Endothelial cell of umbilical vein (primary cell): ENCODE results near the gene OR14K1.
"Not testable (repeated sequence)": the region's sequence is repeated elsewhere in the genome, so short reads cannot be mapped to it uniquely, and the experiment has no call there.

Experiments
- EZH2 ChIP-seq: IDR thresholded peaks from 2 replicates; pipeline ENCODE4 v1.6.1; 2012; ENCODE audit warnings: borderline replicate concordance, low read depth, mild to moderate bottlenecking, moderate library complexity, low read length, inconsistent platforms; ENCODE audit not compliant: severe bottlenecking
- FOS ChIP-seq: IDR thresholded peaks from 2 replicates; pipeline ENCODE4 v1.6.1; 2011; ENCODE audit warnings: mild to moderate bottlenecking, low read length, moderate library complexity, borderline replicate concordance; ENCODE audit not compliant: insufficient read depth
- JUN ChIP-seq: IDR thresholded peaks from 2 replicates; pipeline ENCODE4 v1.6.1; 2011; ENCODE audit warnings: borderline replicate concordance, low read depth; ENCODE audit not compliant: insufficient read length, insufficient read depth
- MYC ChIP-seq: IDR thresholded peaks from one replicate; pipeline ENCODE4 v1.6.1; 2011; ENCODE audit warnings: mild to moderate bottlenecking, low read depth, low read length
- POLR2A ChIP-seq: IDR thresholded peaks from 2 replicates; pipeline ENCODE4 v1.6.1; 2012; ENCODE audit warnings: low read depth, mild to moderate bottlenecking, control low read depth, low read length
- POLR2AphosphoS5 ChIP-seq: IDR thresholded peaks from 2 replicates; pipeline ENCODE4 v1.6.1; 2012; ENCODE audit warnings: low read depth, mild to moderate bottlenecking, control low read depth, low read length, moderate library complexity; ENCODE audit not compliant: insufficient read depth
- TF ChIP-seq, protein P1 (sequence below), 2 donors: IDR thresholded peaks; 1 replicate in 1 of 2; 2 replicates in 1 of 2; pipeline ENCODE4 v1.5.1; 2011; ENCODE audit warnings: low read length in 2 of 2, mild to moderate bottlenecking in 2 of 2, moderate library complexity in 2 of 2, control low read depth in 1 of 2, inconsistent platforms in 1 of 2, low read depth in 1 of 2; ENCODE audit not compliant: insufficient read depth in 1 of 2; ENCODE audit errors: extremely low read depth in 1 of 2

DNA sequence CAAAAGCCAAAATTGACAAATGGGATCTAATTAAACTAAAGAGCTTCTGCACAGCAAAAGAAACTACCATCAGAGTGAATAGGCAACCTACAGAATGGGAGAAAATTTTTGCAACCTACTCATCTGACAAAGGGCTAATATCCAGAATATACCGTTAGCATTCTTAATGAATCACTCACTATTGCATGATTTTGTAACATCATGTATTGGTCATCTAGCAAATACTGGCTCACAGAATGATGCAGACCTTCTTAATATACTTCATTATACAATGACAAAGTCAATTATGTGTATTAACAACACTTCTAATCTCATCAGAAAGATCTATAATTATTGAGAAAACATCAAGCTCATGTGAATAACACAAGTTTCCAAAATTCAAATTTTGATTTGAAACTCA is 15.9 kb downstream of the OR14K1 start:
- not testable (repeated sequence) for TF ChIP-seq EZH2, POLR2A, MYC, JUN, FOS, POLR2AphosphoS5
- TF ChIP-seq, protein P1, sequence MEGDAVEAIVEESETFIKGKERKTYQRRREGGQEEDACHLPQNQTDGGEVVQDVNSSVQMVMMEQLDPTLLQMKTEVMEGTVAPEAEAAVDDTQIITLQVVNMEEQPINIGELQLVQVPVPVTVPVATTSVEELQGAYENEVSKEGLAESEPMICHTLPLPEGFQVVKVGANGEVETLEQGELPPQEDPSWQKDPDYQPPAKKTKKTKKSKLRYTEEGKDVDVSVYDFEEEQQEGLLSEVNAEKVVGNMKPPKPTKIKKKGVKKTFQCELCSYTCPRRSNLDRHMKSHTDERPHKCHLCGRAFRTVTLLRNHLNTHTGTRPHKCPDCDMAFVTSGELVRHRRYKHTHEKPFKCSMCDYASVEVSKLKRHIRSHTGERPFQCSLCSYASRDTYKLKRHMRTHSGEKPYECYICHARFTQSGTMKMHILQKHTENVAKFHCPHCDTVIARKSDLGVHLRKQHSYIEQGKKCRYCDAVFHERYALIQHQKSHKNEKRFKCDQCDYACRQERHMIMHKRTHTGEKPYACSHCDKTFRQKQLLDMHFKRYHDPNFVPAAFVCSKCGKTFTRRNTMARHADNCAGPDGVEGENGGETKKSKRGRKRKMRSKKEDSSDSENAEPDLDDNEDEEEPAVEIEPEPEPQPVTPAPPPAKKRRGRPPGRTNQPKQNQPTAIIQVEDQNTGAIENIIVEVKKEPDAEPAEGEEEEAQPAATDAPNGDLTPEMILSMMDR (IDR thresholded peaks at IDR 0.05; ENCODE audit: extremely low read depth in 1 of 2, insufficient read depth in 1 of 2, low read depth in 1 of 2, low read length in 2 of 2) = not testable (repeated sequence)
